ENCODE results near the gene C11orf52.
A peak's percentile ranks its signal among the peaks of the same experiment; 100 is the strongest.
"Not testable (repeated sequence)": the region's sequence is repeated elsewhere in the genome, so short reads cannot be mapped to it uniquely, and the experiment has no call there.

C11orf52 gene

DNA sequence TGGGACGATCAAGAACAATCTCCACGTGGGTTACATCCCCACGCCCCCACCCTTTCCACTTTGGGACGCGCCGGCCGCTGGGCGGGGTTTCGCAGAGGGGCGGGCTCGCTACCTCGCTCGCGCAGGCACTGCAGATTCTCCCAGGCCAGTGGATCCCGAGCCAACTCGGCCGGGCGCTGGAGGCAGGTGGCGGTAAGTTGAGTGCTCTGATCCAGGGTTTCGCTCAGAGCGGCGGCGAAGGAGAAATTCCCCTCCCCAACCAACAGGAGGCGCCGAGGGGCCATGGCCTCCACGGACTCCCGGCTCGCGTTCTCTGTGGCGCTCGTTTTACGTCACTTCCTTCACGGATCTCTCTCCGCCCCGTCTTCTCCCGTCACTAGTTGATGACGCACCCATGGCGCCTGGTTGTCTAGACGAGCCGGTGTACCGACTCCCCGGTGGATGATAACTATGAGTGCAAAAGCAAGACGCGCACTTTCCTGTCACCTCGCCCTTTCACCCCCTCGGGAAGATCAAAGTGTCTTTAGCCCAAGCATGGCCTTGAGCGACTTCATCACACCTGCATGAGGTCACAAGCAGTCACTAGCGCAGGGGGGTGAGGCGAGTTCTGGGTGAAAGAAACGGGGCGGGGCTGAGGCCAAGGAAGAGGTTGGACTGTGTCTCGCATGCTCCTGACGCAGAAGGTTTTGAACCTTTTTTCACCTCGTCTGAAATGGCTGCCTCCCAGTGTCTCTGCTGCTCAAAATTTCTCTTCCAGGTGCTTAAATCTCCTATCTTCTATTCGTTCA, 39.7 kb upstream of the C11orf52 start, which contains the start of the genes CFAP68 and FDXACB1:
Gene CFAP68, plus strand, starts transcription at position 693 of the 788 bp plus-strand sequence. Its CDS starts 20 bp downstream, at position 713.
Gene FDXACB1, minus strand, starts transcription at position 317 of the 788 bp plus-strand sequence. Its CDS starts 33 bp downstream, at position 284.
- H3K27ac ChIP-seq: peak within 1 kb of the TSS; percentile 98
- no peak for TF ChIP-seq ZFX (IDR thresholded peaks at IDR 0.05; ENCODE audit: borderline replicate concordance)
- TF ChIP-seq, protein P1, sequence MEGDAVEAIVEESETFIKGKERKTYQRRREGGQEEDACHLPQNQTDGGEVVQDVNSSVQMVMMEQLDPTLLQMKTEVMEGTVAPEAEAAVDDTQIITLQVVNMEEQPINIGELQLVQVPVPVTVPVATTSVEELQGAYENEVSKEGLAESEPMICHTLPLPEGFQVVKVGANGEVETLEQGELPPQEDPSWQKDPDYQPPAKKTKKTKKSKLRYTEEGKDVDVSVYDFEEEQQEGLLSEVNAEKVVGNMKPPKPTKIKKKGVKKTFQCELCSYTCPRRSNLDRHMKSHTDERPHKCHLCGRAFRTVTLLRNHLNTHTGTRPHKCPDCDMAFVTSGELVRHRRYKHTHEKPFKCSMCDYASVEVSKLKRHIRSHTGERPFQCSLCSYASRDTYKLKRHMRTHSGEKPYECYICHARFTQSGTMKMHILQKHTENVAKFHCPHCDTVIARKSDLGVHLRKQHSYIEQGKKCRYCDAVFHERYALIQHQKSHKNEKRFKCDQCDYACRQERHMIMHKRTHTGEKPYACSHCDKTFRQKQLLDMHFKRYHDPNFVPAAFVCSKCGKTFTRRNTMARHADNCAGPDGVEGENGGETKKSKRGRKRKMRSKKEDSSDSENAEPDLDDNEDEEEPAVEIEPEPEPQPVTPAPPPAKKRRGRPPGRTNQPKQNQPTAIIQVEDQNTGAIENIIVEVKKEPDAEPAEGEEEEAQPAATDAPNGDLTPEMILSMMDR (IDR thresholded peaks at IDR 0.05): peak; percentile 95

DNA sequence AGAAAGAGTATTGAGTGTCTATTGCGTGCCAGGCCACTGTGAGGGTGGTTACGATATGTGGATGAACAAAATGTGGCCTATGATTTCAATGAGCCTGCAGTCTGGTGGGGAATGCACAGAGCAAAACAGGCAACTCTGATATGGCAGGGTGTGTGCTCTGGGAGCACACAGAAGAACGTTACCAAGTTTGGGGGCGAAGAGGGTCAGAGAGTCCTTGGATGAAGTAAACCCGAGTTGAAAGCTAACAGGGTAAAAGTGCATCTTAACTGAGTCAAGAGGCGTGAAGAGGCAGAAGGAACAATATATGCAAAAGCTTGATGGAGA, 39.1 kb upstream of the C11orf52 start:
- peak overlapping the region; percentile 98 for H3K27ac ChIP-seq
- TF ChIP-seq ZFX (IDR thresholded peaks at IDR 0.05; ENCODE audit: borderline replicate concordance): no peak
- TF ChIP-seq, protein P1 (IDR thresholded peaks at IDR 0.05): no peak

DNA sequence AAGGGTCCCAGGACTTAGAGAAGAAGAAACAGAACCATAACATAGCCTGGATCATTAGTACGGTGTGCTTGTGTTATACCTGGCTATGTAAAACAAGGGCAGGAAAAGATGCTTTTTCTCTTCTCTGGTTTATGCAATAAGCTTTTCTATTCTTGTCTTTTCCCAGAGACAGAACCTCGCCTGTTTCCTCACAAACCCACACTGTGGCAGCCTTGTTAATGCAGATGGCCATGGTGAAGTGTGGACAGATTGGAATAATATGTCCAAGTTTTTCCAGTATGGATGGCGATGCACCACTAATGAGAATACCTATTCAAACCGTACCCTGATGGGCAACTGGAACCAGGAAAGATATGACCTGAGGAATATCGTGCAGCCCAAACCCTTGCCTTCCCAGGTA, 36.5 kb upstream of the C11orf52 start:
- TF ChIP-seq, protein P1 (IDR thresholded peaks at IDR 0.05): no peak
- TF ChIP-seq ZFX (IDR thresholded peaks at IDR 0.05; ENCODE audit: borderline replicate concordance): no peak

DNA sequence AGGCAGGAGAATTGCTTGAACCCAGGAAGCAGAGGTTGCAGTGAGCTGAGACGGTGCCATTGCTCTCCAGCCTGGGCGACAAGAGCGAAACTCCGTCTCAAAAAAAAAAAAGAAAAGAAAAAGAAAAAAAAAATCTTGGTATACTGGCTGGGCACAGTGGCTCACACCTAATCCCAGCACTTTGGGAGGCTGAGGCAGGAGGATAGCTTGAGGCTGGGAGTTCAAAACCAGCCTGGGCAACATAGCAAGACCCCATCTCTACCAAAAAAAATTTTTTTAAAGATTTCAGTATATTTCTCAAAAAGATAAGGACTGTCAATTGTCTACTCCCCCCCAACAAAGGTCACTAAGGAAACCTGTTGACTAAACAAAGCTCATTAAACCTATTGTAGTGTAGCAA, 33.7 kb upstream of the C11orf52 start:
- not testable (repeated sequence) for H3K27ac ChIP-seq

More for the DNA sequence above, 36.5 kb upstream of the C11orf52 start:
- no peak overlapping the region for H3K27ac ChIP-seq

DNA sequence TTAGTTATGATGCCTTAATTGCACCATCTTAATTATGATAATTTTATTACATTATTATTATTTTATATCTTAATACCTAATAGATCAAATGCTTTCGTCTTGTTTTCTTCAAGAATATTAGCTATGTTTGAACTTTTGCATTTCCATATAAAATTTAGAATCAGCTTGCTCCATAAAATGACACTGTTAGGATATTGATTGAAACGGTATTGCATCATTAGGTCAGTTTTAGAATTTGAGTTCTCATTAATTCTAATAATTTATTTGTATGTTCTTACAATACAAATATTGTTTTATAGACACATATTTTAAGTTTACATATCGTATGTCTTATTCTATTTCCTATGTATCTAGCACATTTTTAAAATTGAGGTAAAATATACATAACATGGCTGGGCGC, 32.7 kb upstream of the C11orf52 start:
- no peak for TF ChIP-seq ZFX (IDR thresholded peaks at IDR 0.05; ENCODE audit: borderline replicate concordance)
- TF ChIP-seq, protein P1 (IDR thresholded peaks at IDR 0.05): no peak
- H3K27ac ChIP-seq: no peak overlapping the region

DNA sequence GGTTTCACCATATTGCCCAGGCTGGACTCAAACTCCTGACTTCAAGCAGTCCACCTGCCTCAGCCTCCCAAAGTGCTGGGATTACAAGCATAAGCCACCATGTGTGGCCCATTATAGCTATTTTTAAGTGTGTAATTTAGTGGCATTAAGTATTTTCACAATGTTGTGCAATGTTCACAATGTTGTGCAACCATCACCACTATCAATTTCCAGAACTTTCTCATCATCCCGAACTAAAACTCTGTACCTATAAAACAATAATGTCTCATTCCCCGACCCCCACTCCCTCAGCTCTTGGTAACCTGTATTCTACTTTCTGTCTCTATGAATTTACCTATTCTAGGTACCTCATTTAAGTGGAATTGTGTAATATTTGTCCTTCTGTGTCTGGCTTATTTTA, 31.9 kb upstream of the C11orf52 start:
- H3K27ac ChIP-seq: no peak overlapping the region
- TF ChIP-seq ZFX (IDR thresholded peaks at IDR 0.05; ENCODE audit: borderline replicate concordance): no peak
- TF ChIP-seq, protein P1 (IDR thresholded peaks at IDR 0.05): no peak

DNA sequence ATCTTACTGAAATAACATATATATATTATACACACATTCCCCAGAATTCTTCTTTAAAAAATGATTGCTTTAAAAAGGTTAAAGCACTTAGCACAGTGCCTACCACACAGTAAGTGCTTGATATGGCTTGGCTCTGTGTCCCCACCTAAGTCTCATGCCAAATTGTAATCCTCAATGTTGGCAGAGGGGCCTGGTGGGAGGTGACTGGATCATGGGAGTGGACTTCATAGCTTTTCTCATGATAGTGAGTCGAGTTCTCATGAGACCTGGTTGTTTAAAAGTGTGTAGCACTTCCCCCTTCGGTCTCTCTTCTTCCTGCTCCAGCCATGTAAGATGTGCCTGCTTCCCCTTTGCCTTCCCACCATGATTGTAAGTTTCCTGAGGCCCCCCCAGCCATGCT, 13.3 kb upstream of the C11orf52 start:
- H3K27ac ChIP-seq: no peak overlapping the region
- TF ChIP-seq ZFX (IDR thresholded peaks at IDR 0.05; ENCODE audit: borderline replicate concordance): no peak
- TF ChIP-seq, protein P1 (IDR thresholded peaks at IDR 0.05): no peak

Measured in 22Rv1 (cell line).